Measurements from ENCODE around the gene SLC25A21.

- TF ChIP-seq, protein P1, sequence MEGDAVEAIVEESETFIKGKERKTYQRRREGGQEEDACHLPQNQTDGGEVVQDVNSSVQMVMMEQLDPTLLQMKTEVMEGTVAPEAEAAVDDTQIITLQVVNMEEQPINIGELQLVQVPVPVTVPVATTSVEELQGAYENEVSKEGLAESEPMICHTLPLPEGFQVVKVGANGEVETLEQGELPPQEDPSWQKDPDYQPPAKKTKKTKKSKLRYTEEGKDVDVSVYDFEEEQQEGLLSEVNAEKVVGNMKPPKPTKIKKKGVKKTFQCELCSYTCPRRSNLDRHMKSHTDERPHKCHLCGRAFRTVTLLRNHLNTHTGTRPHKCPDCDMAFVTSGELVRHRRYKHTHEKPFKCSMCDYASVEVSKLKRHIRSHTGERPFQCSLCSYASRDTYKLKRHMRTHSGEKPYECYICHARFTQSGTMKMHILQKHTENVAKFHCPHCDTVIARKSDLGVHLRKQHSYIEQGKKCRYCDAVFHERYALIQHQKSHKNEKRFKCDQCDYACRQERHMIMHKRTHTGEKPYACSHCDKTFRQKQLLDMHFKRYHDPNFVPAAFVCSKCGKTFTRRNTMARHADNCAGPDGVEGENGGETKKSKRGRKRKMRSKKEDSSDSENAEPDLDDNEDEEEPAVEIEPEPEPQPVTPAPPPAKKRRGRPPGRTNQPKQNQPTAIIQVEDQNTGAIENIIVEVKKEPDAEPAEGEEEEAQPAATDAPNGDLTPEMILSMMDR (IDR thresholded peaks at IDR 0.05): no peak
- TF ChIP-seq EP300 (IDR thresholded peaks at IDR 0.05): no peak
Measured at GRCh38 chr14:36665887-36666415, 506.5 kb downstream of the SLC25A21 start.
